ENCODE data around the gene MARCHF6.

DNA sequence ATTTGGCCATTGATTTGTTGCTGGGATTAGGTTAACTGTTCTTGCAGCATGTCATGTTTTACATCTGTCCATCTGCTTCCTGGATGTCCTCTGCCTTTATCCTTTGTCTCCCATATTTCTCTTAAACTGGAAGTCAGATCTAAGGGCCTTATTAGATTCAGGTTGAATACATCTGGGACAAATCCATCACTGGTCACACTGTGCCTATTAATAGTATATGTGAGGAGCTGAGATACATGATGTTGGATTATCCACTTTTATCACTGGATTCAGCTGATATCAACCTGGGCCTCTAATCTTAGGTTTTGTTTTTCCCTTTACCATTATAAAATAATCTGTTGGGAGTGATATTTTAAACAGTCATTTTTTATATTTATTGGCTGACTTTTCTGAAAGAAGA lies 46.3 kb downstream of the MARCHF6 start:
- TF ChIP-seq, protein P1, sequence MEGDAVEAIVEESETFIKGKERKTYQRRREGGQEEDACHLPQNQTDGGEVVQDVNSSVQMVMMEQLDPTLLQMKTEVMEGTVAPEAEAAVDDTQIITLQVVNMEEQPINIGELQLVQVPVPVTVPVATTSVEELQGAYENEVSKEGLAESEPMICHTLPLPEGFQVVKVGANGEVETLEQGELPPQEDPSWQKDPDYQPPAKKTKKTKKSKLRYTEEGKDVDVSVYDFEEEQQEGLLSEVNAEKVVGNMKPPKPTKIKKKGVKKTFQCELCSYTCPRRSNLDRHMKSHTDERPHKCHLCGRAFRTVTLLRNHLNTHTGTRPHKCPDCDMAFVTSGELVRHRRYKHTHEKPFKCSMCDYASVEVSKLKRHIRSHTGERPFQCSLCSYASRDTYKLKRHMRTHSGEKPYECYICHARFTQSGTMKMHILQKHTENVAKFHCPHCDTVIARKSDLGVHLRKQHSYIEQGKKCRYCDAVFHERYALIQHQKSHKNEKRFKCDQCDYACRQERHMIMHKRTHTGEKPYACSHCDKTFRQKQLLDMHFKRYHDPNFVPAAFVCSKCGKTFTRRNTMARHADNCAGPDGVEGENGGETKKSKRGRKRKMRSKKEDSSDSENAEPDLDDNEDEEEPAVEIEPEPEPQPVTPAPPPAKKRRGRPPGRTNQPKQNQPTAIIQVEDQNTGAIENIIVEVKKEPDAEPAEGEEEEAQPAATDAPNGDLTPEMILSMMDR (conservative IDR thresholded peaks at IDR 0.05; ENCODE audit: low read depth in 2 of 2) = no peak
- TF ChIP-seq, protein P2, sequence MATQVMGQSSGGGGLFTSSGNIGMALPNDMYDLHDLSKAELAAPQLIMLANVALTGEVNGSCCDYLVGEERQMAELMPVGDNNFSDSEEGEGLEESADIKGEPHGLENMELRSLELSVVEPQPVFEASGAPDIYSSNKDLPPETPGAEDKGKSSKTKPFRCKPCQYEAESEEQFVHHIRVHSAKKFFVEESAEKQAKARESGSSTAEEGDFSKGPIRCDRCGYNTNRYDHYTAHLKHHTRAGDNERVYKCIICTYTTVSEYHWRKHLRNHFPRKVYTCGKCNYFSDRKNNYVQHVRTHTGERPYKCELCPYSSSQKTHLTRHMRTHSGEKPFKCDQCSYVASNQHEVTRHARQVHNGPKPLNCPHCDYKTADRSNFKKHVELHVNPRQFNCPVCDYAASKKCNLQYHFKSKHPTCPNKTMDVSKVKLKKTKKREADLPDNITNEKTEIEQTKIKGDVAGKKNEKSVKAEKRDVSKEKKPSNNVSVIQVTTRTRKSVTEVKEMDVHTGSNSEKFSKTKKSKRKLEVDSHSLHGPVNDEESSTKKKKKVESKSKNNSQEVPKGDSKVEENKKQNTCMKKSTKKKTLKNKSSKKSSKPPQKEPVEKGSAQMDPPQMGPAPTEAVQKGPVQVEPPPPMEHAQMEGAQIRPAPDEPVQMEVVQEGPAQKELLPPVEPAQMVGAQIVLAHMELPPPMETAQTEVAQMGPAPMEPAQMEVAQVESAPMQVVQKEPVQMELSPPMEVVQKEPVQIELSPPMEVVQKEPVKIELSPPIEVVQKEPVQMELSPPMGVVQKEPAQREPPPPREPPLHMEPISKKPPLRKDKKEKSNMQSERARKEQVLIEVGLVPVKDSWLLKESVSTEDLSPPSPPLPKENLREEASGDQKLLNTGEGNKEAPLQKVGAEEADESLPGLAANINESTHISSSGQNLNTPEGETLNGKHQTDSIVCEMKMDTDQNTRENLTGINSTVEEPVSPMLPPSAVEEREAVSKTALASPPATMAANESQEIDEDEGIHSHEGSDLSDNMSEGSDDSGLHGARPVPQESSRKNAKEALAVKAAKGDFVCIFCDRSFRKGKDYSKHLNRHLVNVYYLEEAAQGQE (IDR thresholded peaks at IDR 0.05; ENCODE audit: unreplicated experiment) = no peak
- TF ChIP-seq EZH2 (IDR thresholded peaks at IDR 0.05; ENCODE audit: low read depth, unreplicated experiment) (no peak), ZNF331 (CRISPR knock-in tag; IDR thresholded peaks at IDR 0.05; ENCODE audit: low read depth) (no peak), POLR2AphosphoS5 (IDR thresholded peaks at IDR 0.05; ENCODE audit: low read depth) (no peak), CREB1 (CRISPR knock-in tag; IDR thresholded peaks at IDR 0.05; ENCODE audit: low read depth) (no peak), EZH2phosphoT487 (IDR thresholded peaks at IDR 0.05; ENCODE audit: unreplicated experiment) (no peak), NANOG (IDR thresholded peaks at IDR 0.05; ENCODE audit: borderline replicate concordance) (no peak), JUNB (IDR thresholded peaks at IDR 0.05; ENCODE audit: unreplicated experiment) (no peak)

Data from GM23338 (cell line).